Thyroid gland (tissue), 4 donors: ENCODE data around the gene RHOV.

Experiments
- POLR2A ChIP-seq, 2 donors: fragments of 450-650 bp; IDR thresholded peaks; one replicate each; pipeline ENCODE4 v1.6.1; 2017; ENCODE audit warnings: antibody characterized with exemption in 2 of 2, mild to moderate bottlenecking in 2 of 2, moderate library complexity in 1 of 2
- TF ChIP-seq, protein P1 (sequence below), 6 experiments: fragments of 200-600 bp in 3 of 6; fragments of 450-650 bp in 3 of 6; sonication (generic) in 3 of 6; IDR thresholded peaks; one replicate each; pipeline ENCODE4 v1.5.1; 2016 to 2019; ENCODE audit warnings: antibody characterized with exemption in 6 of 6, mild to moderate bottlenecking in 2 of 6, inconsistent platforms in 1 of 6, moderate library complexity in 1 of 6

DNA sequence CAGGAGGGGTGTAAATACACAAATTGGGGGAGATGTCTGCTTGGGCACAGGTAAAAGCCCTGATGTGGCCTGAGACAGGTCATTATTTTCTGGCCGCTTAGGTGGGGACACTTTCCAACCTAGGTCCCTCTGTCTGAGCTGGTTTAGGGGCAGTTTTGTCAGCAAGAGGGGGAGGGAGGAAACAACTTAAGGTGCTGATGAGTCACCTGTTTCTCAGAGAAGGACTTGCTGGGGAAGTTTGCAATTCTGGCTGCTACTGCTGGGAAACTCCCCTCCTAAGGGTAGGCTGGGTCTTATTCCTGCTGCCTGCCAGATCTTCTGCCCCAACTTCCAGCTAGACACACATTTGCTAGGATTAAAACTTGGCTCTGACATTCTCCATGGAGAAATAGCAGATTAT is 4.8 kb upstream of the RHOV start:
- TF ChIP-seq, protein P1, sequence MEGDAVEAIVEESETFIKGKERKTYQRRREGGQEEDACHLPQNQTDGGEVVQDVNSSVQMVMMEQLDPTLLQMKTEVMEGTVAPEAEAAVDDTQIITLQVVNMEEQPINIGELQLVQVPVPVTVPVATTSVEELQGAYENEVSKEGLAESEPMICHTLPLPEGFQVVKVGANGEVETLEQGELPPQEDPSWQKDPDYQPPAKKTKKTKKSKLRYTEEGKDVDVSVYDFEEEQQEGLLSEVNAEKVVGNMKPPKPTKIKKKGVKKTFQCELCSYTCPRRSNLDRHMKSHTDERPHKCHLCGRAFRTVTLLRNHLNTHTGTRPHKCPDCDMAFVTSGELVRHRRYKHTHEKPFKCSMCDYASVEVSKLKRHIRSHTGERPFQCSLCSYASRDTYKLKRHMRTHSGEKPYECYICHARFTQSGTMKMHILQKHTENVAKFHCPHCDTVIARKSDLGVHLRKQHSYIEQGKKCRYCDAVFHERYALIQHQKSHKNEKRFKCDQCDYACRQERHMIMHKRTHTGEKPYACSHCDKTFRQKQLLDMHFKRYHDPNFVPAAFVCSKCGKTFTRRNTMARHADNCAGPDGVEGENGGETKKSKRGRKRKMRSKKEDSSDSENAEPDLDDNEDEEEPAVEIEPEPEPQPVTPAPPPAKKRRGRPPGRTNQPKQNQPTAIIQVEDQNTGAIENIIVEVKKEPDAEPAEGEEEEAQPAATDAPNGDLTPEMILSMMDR (IDR thresholded peaks at IDR 0.05), result no peak
- no peak for TF ChIP-seq POLR2A (IDR thresholded peaks at IDR 0.05)
